Measurements from ENCODE around the gene ENTPD8.
A peak's percentile ranks its signal among the peaks of the same experiment; 100 is the strongest.

ENTPD8 gene

GRCh38 chr9:137393176-137394150, 47.7 kb downstream of the ENTPD8 start:
- H3K4me3 ChIP-seq (ENCODE audit: low read depth, low read length): no peak overlapping the region
- no peak for TF ChIP-seq CTCF (IDR thresholded peaks at IDR 0.05; ENCODE audit: control insufficient read depth, extremely low read depth, insufficient read depth)
- no peak for DNase-seq (ENCODE audit: low read depth)

- no peak overlapping the region for H3K4me3 ChIP-seq (ENCODE audit: low read depth, low read length)
- TF ChIP-seq CTCF (IDR thresholded peaks at IDR 0.05; ENCODE audit: control insufficient read depth, extremely low read depth, insufficient read depth): no peak
- DNase-seq (ENCODE audit: low read depth): no peak
Observed at GRCh38 chr9:137392232-137393007, 48.7 kb downstream of the ENTPD8 start.

GRCh38 chr9:137391411-137391754, 49.8 kb downstream of the ENTPD8 start:
- TF ChIP-seq CTCF (IDR thresholded peaks at IDR 0.05; ENCODE audit: control insufficient read depth, extremely low read depth, insufficient read depth): no peak
- DNase-seq (ENCODE audit: low read depth): no peak
- no peak overlapping the region for H3K4me3 ChIP-seq (ENCODE audit: low read depth, low read length)

GRCh38 chr9:137390553-137391410, 50.4 kb downstream of the ENTPD8 start:
- TF ChIP-seq CTCF (IDR thresholded peaks at IDR 0.05; ENCODE audit: control insufficient read depth, extremely low read depth, insufficient read depth): no peak
- H3K4me3 ChIP-seq (ENCODE audit: low read depth, low read length): no peak overlapping the region

GRCh38 chr9:137389428-137389746, 51.8 kb downstream of the ENTPD8 start:
- no peak overlapping the region for H3K4me3 ChIP-seq (ENCODE audit: low read depth, low read length)
- DNase-seq (ENCODE audit: low read depth): no peak
- TF ChIP-seq CTCF (IDR thresholded peaks at IDR 0.05; ENCODE audit: control insufficient read depth, extremely low read depth, insufficient read depth): no peak

More at GRCh38 chr9:137390553-137391410, 50.4 kb downstream of the ENTPD8 start:
- peak; percentile 95 for DNase-seq (ENCODE audit: low read depth)

GRCh38 chr9:137388589-137389427, 52.3 kb downstream of the ENTPD8 start:
- no peak overlapping the region for H3K4me3 ChIP-seq (ENCODE audit: low read depth, low read length)
- DNase-seq (ENCODE audit: low read depth): no peak
- no peak for TF ChIP-seq CTCF (IDR thresholded peaks at IDR 0.05; ENCODE audit: control insufficient read depth, extremely low read depth, insufficient read depth)
